Measurements from ENCODE around the gene NPL. TPM values are rescaled to one million over a fixed set of nuclear protein-coding genes. Genes with fewer than 3 reads are reported as not detected.
A peak's percentile ranks its signal among the peaks of the same experiment; 100 is the strongest.

Gene NPL
- total RNA-seq, 1 donor from 2014 or later: 1.3 TPM

- H3K36me3 Mint-ChIP-seq: no peaks in the 10 kb centered on the region
- H3K27ac Mint-ChIP-seq: no peak overlapping the region
- H3K27me3 ChIP-seq: peaks cover 5% of the 10 kb centered on the region
- no peaks in the 10 kb centered on the region for H3K9me3 ChIP-seq (ENCODE audit: low read depth)
- no peak for TF ChIP-seq CTCF (IDR thresholded peaks at IDR 0.05)
- TF ChIP-seq EZH2 (IDR thresholded peaks at IDR 0.05): no peak
- no peak for TF ChIP-seq EZH2phosphoT487 (IDR thresholded peaks at IDR 0.05)
- H3K27me3 Mint-ChIP-seq (ENCODE audit: insufficient read depth, low read depth): peaks cover 6% of the 10 kb centered on the region
- H3K27ac ChIP-seq: no peak overlapping the region
- H3K4me3 ChIP-seq: no peak overlapping the region
- H3K4me1 ChIP-seq: peaks cover 13% of the 10 kb centered on the region
- no peak for DNase-seq (ENCODE audit: low spot score)
- peaks cover 8% of the 10 kb centered on the region for H3K4me1 Mint-ChIP-seq
- peaks cover 5% of the 10 kb centered on the region for H3F3A ChIP-seq (ENCODE audit: low read depth)
- H3K4me3 Mint-ChIP-seq: no peak overlapping the region
- no peak overlapping the region for H3K4me2 ChIP-seq
- no peaks in the 10 kb centered on the region for H3K79me2 ChIP-seq (ENCODE audit: low read depth)
- no peak overlapping the region for H3K9ac ChIP-seq
- no peaks in the 10 kb centered on the region for H4K20me1 ChIP-seq (ENCODE audit: low read depth)
- no peaks in the 10 kb centered on the region for H3K36me3 ChIP-seq
- no peak overlapping the region for H2AFZ ChIP-seq (replicated peaks)
- no peaks in the 10 kb centered on the region for H3K9me3 Mint-ChIP-seq
Observed at GRCh38 chr1:182795563-182796228, 6.1 kb downstream of the NPL start.

- Histone ChIP-seq H4K20me1 (ENCODE audit: low read depth) (no peaks in the 10 kb centered on the region), H3K4me2 (peak overlapping the region; percentile 27), H3K4me1 (peaks cover 29% of the 10 kb centered on the region), H3K9me3 (ENCODE audit: low read depth) (no peaks in the 10 kb centered on the region), H3K79me2 (ENCODE audit: low read depth) (no peaks in the 10 kb centered on the region), H3K9ac (no peak overlapping the region), H3F3A (ENCODE audit: low read depth) (peaks cover 6% of the 10 kb centered on the region), H2AFZ (replicated peaks) (no peak overlapping the region), H3K4me3 (no peak overlapping the region), H3K36me3 (no peaks in the 10 kb centered on the region), H3K27ac (no peak overlapping the region), H3K27me3 (no peaks in the 10 kb centered on the region)
- Mint-ChIP-seq H3K27ac (no peak overlapping the region), H3K27me3 (ENCODE audit: insufficient read depth, low read depth) (peaks cover under 1% of the 10 kb centered on the region), H3K4me1 (peaks cover 18% of the 10 kb centered on the region), H3K9me3 (no peaks in the 10 kb centered on the region), H3K4me3 (no peak overlapping the region), H3K36me3 (no peaks in the 10 kb centered on the region)
- no peak for DNase-seq (ENCODE audit: low spot score)
- no peak for TF ChIP-seq EZH2 (IDR thresholded peaks at IDR 0.05)
- TF ChIP-seq CTCF (IDR thresholded peaks at IDR 0.05): no peak
- TF ChIP-seq EZH2phosphoT487 (IDR thresholded peaks at IDR 0.05): no peak
Observed at GRCh38 chr1:182802006-182802803, 12.6 kb downstream of the NPL start.

GRCh38 chr1:182803846-182804245 is 14.3 kb downstream of the NPL start:
- peaks cover 6% of the 10 kb centered on the region for H3F3A ChIP-seq (ENCODE audit: low read depth)
- no peak overlapping the region for H2AFZ ChIP-seq (replicated peaks)
- no peak for DNase-seq (ENCODE audit: low spot score)
- no peaks in the 10 kb centered on the region for H3K27me3 Mint-ChIP-seq (ENCODE audit: insufficient read depth, low read depth)
- no peak overlapping the region for H3K4me3 Mint-ChIP-seq
- no peaks in the 10 kb centered on the region for H3K9me3 ChIP-seq (ENCODE audit: low read depth)
- no peaks in the 10 kb centered on the region for H3K36me3 Mint-ChIP-seq
- no peak overlapping the region for H3K27ac ChIP-seq
- no peak overlapping the region for H3K9ac ChIP-seq
- H4K20me1 ChIP-seq (ENCODE audit: low read depth): no peaks in the 10 kb centered on the region
- H3K4me1 ChIP-seq: peaks cover 29% of the 10 kb centered on the region
- no peak overlapping the region for H3K4me3 ChIP-seq
- no peak overlapping the region for H3K27ac Mint-ChIP-seq
- H3K79me2 ChIP-seq (ENCODE audit: low read depth): no peaks in the 10 kb centered on the region
- no peak overlapping the region for H3K4me2 ChIP-seq
- H3K27me3 ChIP-seq: no peaks in the 10 kb centered on the region
- H3K36me3 ChIP-seq: no peaks in the 10 kb centered on the region
- peaks cover 18% of the 10 kb centered on the region for H3K4me1 Mint-ChIP-seq
- H3K9me3 Mint-ChIP-seq: no peaks in the 10 kb centered on the region
- TF ChIP-seq EZH2phosphoT487 (IDR thresholded peaks at IDR 0.05) (no peak), EZH2 (IDR thresholded peaks at IDR 0.05) (no peak), CTCF (IDR thresholded peaks at IDR 0.05) (no peak)

All from neural progenitor cell (in vitro differentiated cells).